Stimulated activated CD4-positive, alpha-beta T cell treated with anti-CD3 and anti-CD28 coated beads, TNF-alpha, amount 100 ng/mL, for 1 hour (primary cell): ENCODE results near the gene ARHGEF12.

Source experiments
- DNase-seq, 3 donors: peaks; one replicate each; pipeline ENCODE4 v3.0.0-alpha.2; 2020; ENCODE audit warnings: low read depth in 3 of 3, low spot score in 1 of 3

The ARHGEF12 gene

GRCh38 chr11:120410622-120411380, 74.6 kb downstream of the ARHGEF12 start:
- no peak for DNase-seq

GRCh38 chr11:120413480-120413879, 77.3 kb downstream of the ARHGEF12 start:
- DNase-seq, result no peak

- no peak for DNase-seq
These were observed 84.4 kb downstream of the ARHGEF12 start for GRCh38 chr11:120420572-120420971.

GRCh38 chr11:120424185-120424969, 88.2 kb downstream of the ARHGEF12 start:
- no peak for DNase-seq

- DNase-seq, result no peak
These were observed 88.7 kb downstream of the ARHGEF12 start for GRCh38 chr11:120424970-120425332.

- no peak for DNase-seq
These were observed 89.3 kb downstream of the ARHGEF12 start for GRCh38 chr11:120425527-120425926.

- DNase-seq, result no peak
These were observed 93.9 kb downstream of the ARHGEF12 start for GRCh38 chr11:120430146-120430545.

GRCh38 chr11:120431633-120432032, 95.4 kb downstream of the ARHGEF12 start:
- no peak for DNase-seq

GRCh38 chr11:120432056-120433018, 96.1 kb downstream of the ARHGEF12 start:
- DNase-seq, result no peak

GRCh38 chr11:120441592-120441991, 105.4 kb downstream of the ARHGEF12 start:
- DNase-seq, result no peak

- DNase-seq, result no peak
These were observed 105.8 kb downstream of the ARHGEF12 start for GRCh38 chr11:120442031-120442430.

- no peak for DNase-seq
These were observed 110.6 kb downstream of the ARHGEF12 start for GRCh38 chr11:120446802-120447201.

- no peak for DNase-seq
These were observed 112.0 kb downstream of the ARHGEF12 start for GRCh38 chr11:120448240-120448639.

- DNase-seq, result no peak
These were observed 119.3 kb downstream of the ARHGEF12 start for GRCh38 chr11:120455487-120455886.

GRCh38 chr11:120457996-120458395, 121.8 kb downstream of the ARHGEF12 start:
- DNase-seq, result no peak

- DNase-seq, result no peak
These were observed 126.6 kb downstream of the ARHGEF12 start for GRCh38 chr11:120462825-120463224.

GRCh38 chr11:120465921-120466534, 129.8 kb downstream of the ARHGEF12 start:
- no peak for DNase-seq

GRCh38 chr11:120467627-120468026, 131.4 kb downstream of the ARHGEF12 start:
- DNase-seq, result no peak

- no peak for DNase-seq
These were observed 134.9 kb downstream of the ARHGEF12 start for GRCh38 chr11:120471131-120471530.

GRCh38 chr11:120471994-120472393, 135.8 kb downstream of the ARHGEF12 start:
- no peak for DNase-seq

- no peak for DNase-seq
These were observed 137.3 kb downstream of the ARHGEF12 start for GRCh38 chr11:120473503-120473902.
